Cardiac fibroblast (primary cell): ENCODE data around the gene DCTPP1.
A peak's percentile ranks its signal among the peaks of the same experiment; 100 is the strongest.
"Not testable (repeated sequence)": the region's sequence is repeated elsewhere in the genome, so short reads cannot be mapped to it uniquely, and the experiment has no call there.

Experiments
- DNase-seq, 2 donors: peaks; one replicate each; pipeline versions ENCODE4 v3.0.0 to v3.0.0-alpha.2; 2010; ENCODE audit warnings: low read depth in 2 of 2
- H3K4me3 ChIP-seq, 2 donors: replicated peaks in 1 of 2; 1 replicate in 1 of 2; 2 replicates in 1 of 2; pipeline ENCODE4 v1.5.1; 2011; ENCODE audit warnings: low read depth in 2 of 2, low read length in 2 of 2, mild to moderate bottlenecking in 2 of 2, moderate library complexity in 1 of 2
- TF ChIP-seq, protein P1 (sequence below): IDR thresholded peaks from one replicate; pipeline ENCODE4 v1.5.1; 2011; ENCODE audit warnings: low read depth, mild to moderate bottlenecking, low read length, inconsistent platforms

The DCTPP1 gene

DNA sequence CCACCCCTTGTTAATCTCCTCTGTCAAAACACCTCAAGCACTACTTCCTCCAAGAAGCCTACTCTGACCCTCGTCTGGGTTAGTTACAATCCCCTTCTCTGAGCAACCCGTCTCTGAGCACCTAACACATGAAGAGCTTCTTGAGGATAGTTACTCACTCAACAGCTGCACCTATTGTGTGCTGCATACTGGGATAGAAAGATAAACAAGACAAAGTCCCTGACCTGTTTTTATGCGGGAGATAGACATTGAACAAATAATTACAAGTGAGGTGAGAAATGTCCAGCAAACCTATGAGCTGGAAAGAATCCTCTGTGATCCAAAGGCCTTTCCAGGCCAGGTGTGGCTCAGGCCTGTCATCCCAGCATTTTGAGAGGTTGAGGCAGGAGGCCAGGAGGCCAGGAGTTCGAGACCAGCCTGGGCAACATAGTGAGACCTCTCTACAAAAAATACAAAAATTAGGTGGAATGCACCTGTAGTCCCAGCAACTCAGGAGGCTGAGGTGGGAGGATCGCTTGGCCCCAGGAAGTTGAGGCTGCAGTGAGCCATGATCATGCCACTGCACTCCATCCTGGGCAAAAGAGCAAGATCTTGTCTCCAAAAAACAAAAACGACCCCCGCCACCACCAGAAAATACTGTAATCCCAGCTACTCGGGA is 27.9 kb downstream of the DCTPP1 start:
- TF ChIP-seq, protein P1, sequence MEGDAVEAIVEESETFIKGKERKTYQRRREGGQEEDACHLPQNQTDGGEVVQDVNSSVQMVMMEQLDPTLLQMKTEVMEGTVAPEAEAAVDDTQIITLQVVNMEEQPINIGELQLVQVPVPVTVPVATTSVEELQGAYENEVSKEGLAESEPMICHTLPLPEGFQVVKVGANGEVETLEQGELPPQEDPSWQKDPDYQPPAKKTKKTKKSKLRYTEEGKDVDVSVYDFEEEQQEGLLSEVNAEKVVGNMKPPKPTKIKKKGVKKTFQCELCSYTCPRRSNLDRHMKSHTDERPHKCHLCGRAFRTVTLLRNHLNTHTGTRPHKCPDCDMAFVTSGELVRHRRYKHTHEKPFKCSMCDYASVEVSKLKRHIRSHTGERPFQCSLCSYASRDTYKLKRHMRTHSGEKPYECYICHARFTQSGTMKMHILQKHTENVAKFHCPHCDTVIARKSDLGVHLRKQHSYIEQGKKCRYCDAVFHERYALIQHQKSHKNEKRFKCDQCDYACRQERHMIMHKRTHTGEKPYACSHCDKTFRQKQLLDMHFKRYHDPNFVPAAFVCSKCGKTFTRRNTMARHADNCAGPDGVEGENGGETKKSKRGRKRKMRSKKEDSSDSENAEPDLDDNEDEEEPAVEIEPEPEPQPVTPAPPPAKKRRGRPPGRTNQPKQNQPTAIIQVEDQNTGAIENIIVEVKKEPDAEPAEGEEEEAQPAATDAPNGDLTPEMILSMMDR: no peak
- H3K4me3 ChIP-seq: no peak overlapping the region
- no peak for DNase-seq

DNA sequence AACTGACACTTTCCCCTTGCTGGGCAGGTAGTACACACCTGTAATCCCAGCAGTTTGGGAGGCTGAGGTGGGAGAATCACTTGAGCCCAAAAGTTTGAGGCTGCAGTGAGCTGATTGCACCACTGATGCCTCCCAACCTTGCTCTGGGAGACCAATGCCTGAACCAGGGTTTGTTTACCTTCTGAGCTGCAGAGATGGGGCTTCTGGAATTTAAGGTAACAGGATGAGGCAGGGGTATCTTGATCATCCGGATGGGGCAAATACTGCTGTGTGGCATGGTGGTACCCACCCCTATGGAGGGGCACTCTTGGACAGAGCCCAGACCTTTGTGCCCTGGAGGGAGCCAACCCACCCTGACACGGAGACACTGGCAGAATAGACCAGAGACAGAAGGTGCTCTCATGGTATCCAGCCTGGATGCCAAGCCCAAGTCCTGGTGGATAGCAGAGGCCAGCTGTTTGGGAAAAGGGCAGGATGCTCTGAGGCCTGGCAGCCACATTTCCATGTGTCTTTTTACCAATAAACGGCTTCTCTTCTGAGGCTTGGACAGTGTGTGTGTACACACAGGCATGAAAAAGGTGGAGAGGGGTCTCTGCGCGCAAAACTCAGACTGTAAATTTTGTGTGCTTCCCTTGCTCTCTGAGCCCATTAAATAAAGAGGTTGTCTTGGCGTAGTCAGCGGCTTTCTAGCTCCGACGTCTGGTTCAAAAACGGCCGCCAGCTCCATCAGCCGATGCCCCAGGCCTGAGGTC is 30.2 kb downstream of the DCTPP1 start:
- H3K4me3 ChIP-seq: peak overlapping the region; percentile 58 to 65
- no peak for DNase-seq
- TF ChIP-seq, protein P1: no peak

DNA sequence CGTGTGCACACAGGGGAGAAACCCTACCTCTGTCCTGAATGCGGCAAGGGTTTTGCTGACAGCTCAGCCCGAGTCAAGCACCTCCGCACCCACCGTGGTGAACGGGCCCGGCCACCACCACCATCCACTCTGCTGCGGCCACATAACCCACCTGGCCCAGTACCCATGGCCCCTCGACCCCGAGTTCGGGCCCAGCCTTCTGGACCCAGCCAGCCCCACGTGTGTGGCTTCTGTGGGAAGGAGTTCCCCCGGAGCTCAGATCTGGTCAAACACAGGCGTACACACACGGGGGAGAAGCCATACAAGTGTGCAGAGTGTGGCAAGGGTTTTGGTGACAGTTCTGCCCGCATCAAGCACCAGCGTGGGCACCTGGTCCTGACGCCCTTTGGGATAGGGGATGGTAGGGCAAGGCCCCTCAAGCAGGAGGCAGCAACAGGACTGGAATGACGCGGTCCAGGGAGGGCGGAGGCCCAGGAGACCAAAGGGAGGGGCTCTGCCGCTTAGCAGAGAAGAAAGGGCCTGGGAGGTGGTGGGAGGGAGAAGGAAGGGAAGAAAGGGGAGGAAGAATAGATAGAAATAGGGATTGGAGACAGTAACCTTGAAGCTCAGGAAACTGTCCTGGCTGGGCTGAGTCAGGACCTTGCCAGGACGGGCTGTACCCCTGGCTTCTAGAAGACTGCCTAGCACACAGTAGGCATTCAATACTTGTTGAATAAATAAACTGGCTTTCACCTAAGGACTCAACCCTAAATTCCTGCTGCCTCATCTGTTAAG is 31.0 kb downstream of the DCTPP1 start:
- no peak overlapping the region for H3K4me3 ChIP-seq
- TF ChIP-seq, protein P1: no peak
- DNase-seq: no peak

DNA sequence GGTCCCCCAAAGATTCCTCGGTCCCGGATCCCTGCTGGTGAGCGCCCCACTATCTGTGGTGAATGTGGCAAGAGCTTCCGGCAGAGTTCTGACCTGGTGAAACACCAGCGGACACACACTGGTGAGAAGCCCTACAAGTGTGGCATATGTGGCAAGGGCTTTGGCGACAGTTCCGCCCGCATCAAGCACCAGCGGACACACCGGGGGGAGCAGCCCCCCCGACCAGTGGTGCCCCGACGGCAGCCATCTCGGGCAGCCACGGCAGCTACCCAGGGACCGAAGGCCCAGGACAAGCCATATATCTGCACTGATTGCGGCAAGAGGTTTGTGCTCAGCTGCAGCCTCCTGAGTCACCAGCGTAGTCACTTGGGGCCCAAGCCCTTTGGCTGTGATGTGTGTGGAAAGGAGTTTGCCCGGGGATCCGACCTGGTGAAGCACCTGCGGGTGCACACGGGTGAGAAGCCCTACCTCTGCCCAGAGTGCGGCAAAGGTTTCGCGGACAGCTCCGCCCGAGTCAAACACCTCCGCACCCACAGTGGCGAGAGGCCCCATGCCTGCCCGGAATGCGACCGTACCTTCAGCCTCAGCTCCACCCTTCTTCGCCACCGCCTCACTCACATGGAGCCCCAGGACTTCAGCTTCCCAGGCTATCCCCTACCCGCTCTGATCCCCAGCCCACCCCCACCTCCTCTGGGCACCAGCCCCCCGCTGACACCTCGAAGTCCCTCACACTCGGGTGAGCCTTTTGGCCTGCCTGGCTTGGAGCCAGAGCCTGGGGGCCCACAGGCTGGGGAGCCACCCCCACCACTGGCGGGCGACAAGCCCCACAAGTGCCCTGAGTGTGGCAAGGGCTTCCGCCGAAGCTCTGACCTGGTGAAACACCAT is 31.8 kb downstream of the DCTPP1 start:
- no peak for DNase-seq
- TF ChIP-seq, protein P1: no peak
- no peak overlapping the region for H3K4me3 ChIP-seq

DNA sequence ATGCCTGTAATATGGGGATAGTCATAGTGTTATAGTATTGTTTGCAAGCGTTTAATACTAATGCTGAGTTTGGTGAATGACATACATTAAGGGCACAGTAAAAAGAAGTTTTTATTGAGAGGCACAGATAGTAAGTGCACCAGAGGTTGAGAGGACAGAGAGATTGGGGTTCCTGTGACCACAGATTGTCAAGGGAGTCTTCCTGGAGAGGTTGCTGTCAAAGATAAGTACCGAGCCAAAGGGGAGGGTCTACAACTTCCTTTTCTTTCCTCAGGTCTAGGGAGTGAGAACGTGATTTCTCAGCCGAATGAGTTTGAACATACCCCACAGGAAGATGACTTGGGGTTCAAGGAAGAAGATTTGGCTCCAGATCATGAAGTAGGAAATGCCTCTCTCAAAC is 32.8 kb downstream of the DCTPP1 start:
- DNase-seq: no peak
- TF ChIP-seq, protein P1: no peak
- no peak overlapping the region for H3K4me3 ChIP-seq

DNA sequence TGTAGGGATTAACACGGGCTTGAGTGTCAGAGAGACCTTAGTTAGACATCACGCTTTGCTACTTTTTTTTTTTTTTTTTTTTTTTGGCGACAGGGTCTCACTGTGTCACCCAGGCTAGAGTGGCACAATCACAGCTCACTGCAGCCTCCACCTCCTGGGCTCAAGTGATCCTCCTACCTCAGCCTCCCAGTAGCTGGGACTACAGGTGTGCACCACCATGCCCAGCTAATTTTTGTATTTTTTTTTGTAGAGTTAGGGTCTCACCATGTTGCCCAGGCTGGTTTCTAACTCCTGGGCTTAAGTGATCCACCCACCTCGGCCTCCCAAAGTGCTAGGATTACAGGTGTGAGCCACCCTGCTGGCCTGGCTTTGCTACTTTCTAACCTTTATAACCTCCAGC is 33.2 kb downstream of the DCTPP1 start:
- not testable (repeated sequence) for DNase-seq, H3K4me3 ChIP-seq
